GM12878 (cell line): ENCODE results near the gene RPIA. TPM values are rescaled to one million over a fixed set of nuclear protein-coding genes. Genes with fewer than 3 reads are reported as not detected.

ENCODE experiments used
- ATAC-seq: fragments of 200-7000 bp; cut with Tn5 transposase; 3 replicates; pipeline ENCODE4 v1.9.1; 2020; ENCODE audit warnings: mild to moderate bottlenecking, moderate library complexity
- BruUV-seq: library from RNA; stranded (reverse); fragments of 400-500 nt; replicated peaks from 2 replicates; lab custom pipeline; 2021; lab: Mats Ljungman, UMichigan
- CTCF ChIA-PET: fragments of 300-600 bp; sonication (Branson Sonifier 250); formaldehyde crosslinking; extraction: SDS; loops from one replicate; lab custom pipeline; 2021; ENCODE audit warnings: inconsistent platforms; lab: Yijun Ruan, JAX
- POLR2A ChIA-PET: fragments of 350-600 bp; formaldehyde crosslinking; extraction: SDS; loops from one replicate; lab custom pipeline; 2021; ENCODE audit warnings: inconsistent platforms; lab: Charles Lee
- RAD21 ChIA-PET: fragments of 300-600 bp; sonication (Branson Sonifier 250); formaldehyde crosslinking; loops from one replicate; lab custom pipeline; 2023; ENCODE audit warnings: antibody characterized with exemption; ENCODE audit not compliant: unreplicated experiment; lab: Charles Lee
- SMC1A ChIA-PET: fragments of 300-600 bp; sonication (Branson Sonifier 250); formaldehyde crosslinking; loops from one replicate; lab custom pipeline; 2023; ENCODE audit not compliant: unreplicated experiment, uncharacterized antibody; lab: Charles Lee
- DNase-seq: peaks from one replicate; pipeline ENCODE4 v3.0.0-alpha.2; 2011; ENCODE audit warnings: low read depth, low spot score
- FAIRE-seq: peaks from 3 replicates; lab custom pipeline; 2011; peaks lifted over from hg19 to GRCh38; lab: Jason Lieb, UNC
- H2AFZ ChIP-seq: 2 replicates; pipeline ENCODE4 v1.6.0; 2011; ENCODE audit warnings: low read depth, low read length, control low read depth; ENCODE audit not compliant: control insufficient read depth
- H3K27ac ChIP-seq: 2 replicates; pipeline ENCODE4 v1.5.1; 2011; ENCODE audit warnings: control low read depth; ENCODE audit not compliant: control insufficient read depth, insufficient read depth
- H3K27me3 ChIP-seq, 2 experiments: replicated peaks in 1 of 2; 2 replicates each; pipeline versions ENCODE4 v1.6.0 to v1.6.1; 2011; ENCODE audit warnings: low read length in 1 of 2; ENCODE audit not compliant: control insufficient read depth in 2 of 2, insufficient read depth in 2 of 2
- H3K36me3 ChIP-seq, 2 experiments: 2 replicates each; pipeline ENCODE4 v1.5.1; 2011; ENCODE audit warnings: low read length in 1 of 2; ENCODE audit not compliant: control insufficient read depth in 2 of 2, insufficient read depth in 2 of 2
- H3K4me1 ChIP-seq: 2 replicates; pipeline ENCODE4 v1.6.1; 2011; ENCODE audit warnings: mild to moderate bottlenecking, low read length, moderate library complexity, mixed read lengths; ENCODE audit not compliant: control insufficient read depth, insufficient read depth
- H3K4me2 ChIP-seq: 2 replicates; pipeline ENCODE4 v1.6.0; 2011; ENCODE audit warnings: control low read depth; ENCODE audit not compliant: control insufficient read depth, insufficient read depth
- H3K4me3 ChIP-seq: fragments of 200-600 bp; sonication (generic); 2 replicates; pipeline ENCODE4 v1.5.1; 2016
- H3K79me2 ChIP-seq: 2 replicates; pipeline ENCODE4 v1.6.0; 2011; ENCODE audit warnings: low read length; ENCODE audit not compliant: control insufficient read depth, insufficient read depth
- H3K9ac ChIP-seq: 2 replicates; pipeline ENCODE4 v1.8.0; 2011; ENCODE audit warnings: low read length, control low read depth, mixed read lengths; ENCODE audit not compliant: control insufficient read depth, insufficient read depth
- H3K9me3 ChIP-seq: replicated peaks from 3 replicates; pipeline ENCODE4 v1.5.1; 2011; ENCODE audit warnings: mild to moderate bottlenecking, low read length; ENCODE audit not compliant: control insufficient read depth, insufficient read depth
- H4K20me1 ChIP-seq: 2 replicates; pipeline ENCODE4 v1.6.0; 2011; ENCODE audit not compliant: control insufficient read depth, insufficient read depth
- CEBPZ ChIP-seq: fragments of 150-350 bp; IDR thresholded peaks from 2 replicates; pipeline ENCODE4 v1.6.1; 2016; ENCODE audit warnings: low read depth, low read length
- HDGF ChIP-seq: fragments of 450-650 bp; IDR thresholded peaks from 2 replicates; pipeline ENCODE4 v1.6.1; 2016; ENCODE audit warnings: antibody characterized with exemption
- MYC ChIP-seq: IDR thresholded peaks from 2 replicates; pipeline ENCODE4 v1.6.1; 2011; ENCODE audit warnings: mild to moderate bottlenecking, low read length, moderate library complexity, inconsistent platforms; ENCODE audit not compliant: insufficient read depth, insufficient replicate concordance, insufficient read length, severe bottlenecking
- NFYA ChIP-seq: IDR thresholded peaks from 2 replicates; pipeline ENCODE4 v1.6.1; 2011; ENCODE audit warnings: low read depth, mild to moderate bottlenecking, low read length, improper control_type of control experiment, borderline replicate concordance
- NR2C1 ChIP-seq: fragments of 450-650 bp; IDR thresholded peaks from 2 replicates; pipeline ENCODE4 v1.6.1; 2017; ENCODE audit warnings: antibody characterized with exemption, mild to moderate bottlenecking, moderate library complexity
- POU2F2 ChIP-seq: IDR thresholded peaks from 3 replicates; pipeline ENCODE4 v1.6.1; 2011; ENCODE audit warnings: low read depth, mild to moderate bottlenecking, low read length, borderline replicate concordance
- RCOR1 ChIP-seq: conservative IDR thresholded peaks from 2 replicates; pipeline ENCODE4 v1.6.1; 2012; ENCODE audit warnings: low read depth, low read length, improper control_type of control experiment
- ZNF592 ChIP-seq: fragments of 450-650 bp; IDR thresholded peaks from 2 replicates; pipeline ENCODE4 v1.6.1; 2017; ENCODE audit warnings: mild to moderate bottlenecking, moderate library complexity
- ZSCAN29 ChIP-seq: fragments of 450-650 bp; IDR thresholded peaks from 2 replicates; pipeline ENCODE4 v1.6.1; 2017; ENCODE audit warnings: mild to moderate bottlenecking, moderate library complexity
- WGBS: methylation state at CpG from one replicate; pipeline ENCODE4 v1.1.6; 2016; ENCODE audit warnings: low lambda C conversion rate; ENCODE audit not compliant: insufficient replicate concordance, insufficient coverage; ENCODE audit errors: missing lambda C conversion rate; 5-methylcytosine and 5-hydroxymethylcytosine counted together
- in situ Hi-C: fragments of 300-500 bp; cut with MboI; formaldehyde crosslinking; loops from 9 replicates; pipeline ENCODE4 v1.14.3; 2018; ENCODE audit warnings: mixed read lengths
- intact Hi-C: fragments of 100-400 bp; cut with micrococcal nuclease; formaldehyde crosslinking; loops from one replicate; pipeline ENCODE4 v1.14.2; 2022; ENCODE audit not compliant: unreplicated experiment
- polyA plus RNA-seq, 11 experiments: library from polyadenylated mRNA; depleted of rRNA in 4 of 11; unstranded in 6 of 11; stranded (reverse) in 5 of 11; fragments of >200 nt; fragmentation: Nextera tagmentation in 4 of 11; fragmentation: Illumina TruSeq in 1 of 11; extraction: Ambion mirVana in 4 of 11; extraction: Trizol in 1 of 11; gene quantifications; 1 replicate in 1 of 11; 2 replicates in 10 of 11; pipeline versions ENCODE4 v1.2.1 to v1.2.3, GENCODE V29; 2011 to 2016; ENCODE audit warnings: inconsistent platforms in 2 of 11, missing spikeins in 2 of 11, low read depth in 1 of 11
- total RNA-seq, 4 experiments: library from RNA; depleted of rRNA in 3 of 4; stranded (reverse); fragments of >200 nt in 3 of 4; fragmentation: Illumina TruSeq in 1 of 4; extraction: Trizol in 1 of 4; gene quantifications; 2 replicates each; pipeline versions ENCODE4 v1.2.1 to v1.2.3, GENCODE V29; 2013 to 2021

Gene RPIA
- total and polyA plus RNA-seq, 10 of the 15 experiments (the other 5 are each of a cell fraction or from before 2014, with no cell fraction given) = 7.1 to 58.1 (median 41.6) TPM

- no peaks in the 10 kb centered on the region for H3K27me3 ChIP-seq
- ChIA-PET RAD21 (no interaction called here), CTCF (interaction anchor here (1.1 to 3.5 kb wide), 2 partner anchors 24 to 27 kb away, joined by 6 to 13 read pairs; no protein-coding TSS in a partner anchor), SMC1A (interaction anchor here (1.6 kb wide), 1 partner anchor 14 kb away, joined by 4 read pairs; no protein-coding TSS in a partner anchor), POLR2A (interaction anchor here (0.6 kb wide), 1 partner anchor 17 kb away, joined by 3 read pairs; no protein-coding TSS in a partner anchor)
- H3K4me3 ChIP-seq = no peak overlapping the region
- H3K4me1 ChIP-seq = peaks cover 3% of the 10 kb centered on the region
- ATAC-seq (no peak), DNase-seq (no peak), FAIRE-seq (no peak)
- no peak for TF ChIP-seq HDGF
- no peak for TF ChIP-seq NR2C1
- no peak for TF ChIP-seq ZSCAN29
- TF ChIP-seq ZNF592 = no peak
- TF ChIP-seq MYC = no peak
- no peak for TF ChIP-seq CEBPZ
- TF ChIP-seq POU2F2 = no peak
- TF ChIP-seq RCOR1 = no peak
- no peak for TF ChIP-seq NFYA
- no peaks in the 10 kb centered on the region for H4K20me1 ChIP-seq
- WGBS = 86% methylated on average over 3 of the region's 3 CpGs
- no peaks in the 10 kb centered on the region for H3K9me3 ChIP-seq
- H2AFZ ChIP-seq = no peak overlapping the region
- H3K36me3 ChIP-seq = peaks cover 1 to 11% of the 10 kb centered on the region in 2 experiments; a peak in 2 of 4 replicates
- no TSS peak for BruUV-seq
- intact Hi-C loops (no loop called here), in situ Hi-C loops (no loop called here)
- H3K27ac ChIP-seq = no peak overlapping the region
- H3K4me2 ChIP-seq = no peak overlapping the region
- peaks cover 58% of the 10 kb centered on the region for H3K79me2 ChIP-seq
- no peak overlapping the region for H3K9ac ChIP-seq
Observed at GRCh38 chr2:88696611-88697010, 5.1 kb downstream of the RPIA start.
